GM19463 (cell line): ENCODE measurements around the gene MYO16.
"Not testable (repeated sequence)": the region's sequence is repeated elsewhere in the genome, so short reads cannot be mapped to it uniquely, and the experiment has no call there.

ENCODE experiments used
- ATAC-seq: cut with Tn5 transposase; IDR thresholded peaks from one replicate; pipeline ENCODE4 v1.9.1; 2021; ENCODE audit warnings: mild to moderate bottlenecking, moderate library complexity; ENCODE audit not compliant: unreplicated experiment

MYO16 gene

GRCh38 chr13:108734676-108735075 is 105.3 kb downstream of the MYO16 start:
- ATAC-seq = no peak

GRCh38 chr13:108741930-108742329 is 112.5 kb downstream of the MYO16 start:
- ATAC-seq = no peak

- ATAC-seq = no peak
These were observed 113.5 kb downstream of the MYO16 start for GRCh38 chr13:108742701-108743451.

GRCh38 chr13:108743522-108743921 is 114.1 kb downstream of the MYO16 start:
- no peak for ATAC-seq

GRCh38 chr13:108747843-108748242 is 118.4 kb downstream of the MYO16 start:
- ATAC-seq = no peak

GRCh38 chr13:108752276-108752675 is 122.9 kb downstream of the MYO16 start:
- ATAC-seq = no peak

- no peak for ATAC-seq
These were observed 125.7 kb downstream of the MYO16 start for GRCh38 chr13:108755083-108755482.

GRCh38 chr13:108760129-108760528 is 130.7 kb downstream of the MYO16 start:
- ATAC-seq = no peak

GRCh38 chr13:108760541-108760940 is 131.1 kb downstream of the MYO16 start:
- ATAC-seq = no peak

GRCh38 chr13:108768035-108768434 is 138.6 kb downstream of the MYO16 start:
- ATAC-seq = no peak

GRCh38 chr13:108769213-108770070 is 140.0 kb downstream of the MYO16 start:
- peak; percentile 76 for ATAC-seq

GRCh38 chr13:108775597-108775996 is 146.2 kb downstream of the MYO16 start:
- no peak for ATAC-seq

GRCh38 chr13:108776650-108777049 is 147.2 kb downstream of the MYO16 start:
- ATAC-seq = no peak

GRCh38 chr13:108777421-108778420 is 148.3 kb downstream of the MYO16 start:
- no peak for ATAC-seq

- no peak for ATAC-seq
These were observed 149.9 kb downstream of the MYO16 start for GRCh38 chr13:108779308-108779707.

GRCh38 chr13:108780706-108781105 is 151.3 kb downstream of the MYO16 start:
- ATAC-seq = no peak

- ATAC-seq = no peak
These were observed 151.9 kb downstream of the MYO16 start for GRCh38 chr13:108781312-108781711.

GRCh38 chr13:108782480-108782879 is 153.1 kb downstream of the MYO16 start:
- ATAC-seq = not testable (repeated sequence)

- ATAC-seq = no peak
These were observed 156.4 kb downstream of the MYO16 start for GRCh38 chr13:108785844-108786243.

- no peak for ATAC-seq
These were observed 157.2 kb downstream of the MYO16 start for GRCh38 chr13:108786456-108787200.
